SU-DHL-6 (cell line): Measurements from ENCODE around the gene WWP2.
"Not testable (repeated sequence)": the region's sequence is repeated elsewhere in the genome, so short reads cannot be mapped to it uniquely, and the experiment has no call there.

Source experiments
- H2AFZ ChIP-seq: fragments of 200-600 bp; sonication (generic); 2 replicates; pipeline ENCODE4 v1.6.1; 2014; ENCODE audit warnings: low read depth, mild to moderate bottlenecking, moderate library complexity, mixed read lengths, antibody characterized with exemption, low read length; ENCODE audit not compliant: severe bottlenecking
- H3F3A ChIP-seq: fragments of 200-600 bp; shearing (Covaris generic); 2 replicates; pipeline ENCODE4 v1.6.0; 2016; ENCODE audit warnings: antibody characterized with exemption, mild to moderate bottlenecking; ENCODE audit not compliant: insufficient read depth
- H3K27ac ChIP-seq: fragments of 200-600 bp; sonication (generic); 2 replicates; pipeline ENCODE4 v1.5.1; 2016; ENCODE audit warnings: low read depth, mild to moderate bottlenecking, low read length, moderate library complexity, mixed read lengths
- H3K27me3 ChIP-seq: fragments of 200-600 bp; sonication (generic), shearing (Covaris generic); 2 replicates; pipeline ENCODE4 v1.6.0; 2014; ENCODE audit warnings: mild to moderate bottlenecking, low read length
- H3K36me3 ChIP-seq: fragments of 200-600 bp; sonication (generic); 2 replicates; pipeline ENCODE4 v1.6.1; 2014; ENCODE audit warnings: mild to moderate bottlenecking, low read length, mixed read lengths
- H3K4me2 ChIP-seq: fragments of 300-600, 200-600 bp; shearing (Covaris generic), sonication (generic); 2 replicates; pipeline ENCODE4 v1.6.0; 2014; ENCODE audit warnings: low read length, low read depth, mild to moderate bottlenecking; ENCODE audit not compliant: poor library complexity, severe bottlenecking
- H3K4me3 ChIP-seq: fragments of 200-600 bp; sonication (generic); 2 replicates; pipeline ENCODE4 v1.5.1; 2014; ENCODE audit warnings: antibody characterized with exemption, low read length, mild to moderate bottlenecking, mixed read lengths; ENCODE audit not compliant: insufficient read depth, poor library complexity, severe bottlenecking
- H3K79me2 ChIP-seq: fragments of 200-600 bp; sonication (generic); 2 replicates; pipeline ENCODE4 v1.6.1; 2014; ENCODE audit warnings: mild to moderate bottlenecking, low read length, moderate library complexity; ENCODE audit not compliant: insufficient read depth
- H3K9ac ChIP-seq: fragments of 200-600 bp; sonication (generic); 2 replicates; pipeline ENCODE4 v1.7.0; 2014; ENCODE audit warnings: mild to moderate bottlenecking, low read length
- H3K9me2 ChIP-seq: fragments of 200-600 bp; sonication (generic); replicated peaks from 2 replicates; pipeline ENCODE4 v1.6.1; 2014; ENCODE audit warnings: low read length; ENCODE audit not compliant: insufficient read depth
- H3K9me3 ChIP-seq: fragments of 200-600 bp; sonication (generic); 2 replicates; pipeline ENCODE4 v1.6.1; 2014; ENCODE audit warnings: low read length, mixed read lengths; ENCODE audit not compliant: insufficient read depth
- H4K20me1 ChIP-seq: fragments of 200-600 bp; sonication (generic); 2 replicates; pipeline ENCODE4 v1.6.1; 2014; ENCODE audit warnings: low read depth, mild to moderate bottlenecking, antibody characterized with exemption, low read length, moderate library complexity, mixed read lengths

The WWP2 gene

DNA sequence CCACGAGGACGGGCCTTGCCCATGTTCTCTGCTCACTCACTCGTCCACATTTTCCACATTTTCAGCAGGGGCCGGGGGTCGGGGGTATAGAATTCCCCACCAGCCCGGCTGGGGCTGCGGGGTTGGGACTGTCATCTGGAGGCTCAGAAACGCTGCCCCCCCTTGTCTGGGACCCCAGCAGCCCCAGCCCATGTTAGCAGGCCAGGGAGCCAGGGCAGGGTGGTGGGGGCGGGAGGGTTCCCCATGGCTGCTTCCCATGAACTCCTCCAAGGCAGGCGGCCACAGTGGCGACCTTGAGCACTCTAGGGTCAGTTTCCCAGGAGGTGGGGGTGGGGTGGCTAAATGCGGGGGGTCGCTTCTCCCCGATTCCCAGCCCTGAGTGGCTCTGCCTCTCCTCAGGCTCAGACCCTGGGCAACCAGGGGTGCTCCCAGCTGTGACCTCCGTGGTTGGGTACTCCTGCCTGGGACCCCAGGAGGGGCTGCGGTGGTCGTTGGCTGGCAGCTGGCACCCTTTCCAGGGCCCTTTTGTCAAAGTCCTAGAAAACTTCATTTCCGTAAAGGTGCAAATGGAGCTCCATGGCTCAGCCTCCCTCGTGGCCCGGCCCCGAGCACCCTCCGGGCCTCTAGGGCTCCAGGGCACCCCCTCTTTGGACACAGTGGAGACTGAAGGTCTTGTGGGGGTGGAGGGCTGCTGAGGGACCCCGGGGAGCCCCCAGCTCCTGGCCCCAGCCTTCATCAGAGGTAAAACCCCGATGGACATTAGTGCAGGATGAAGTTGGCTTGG is 190.6 kb downstream of the WWP2 start:
- H3K27me3 ChIP-seq, H3K79me2 ChIP-seq, H3K9me3 ChIP-seq, H3K4me2 ChIP-seq, H4K20me1 ChIP-seq, H3K9me2 ChIP-seq, H3K9ac ChIP-seq, H2AFZ ChIP-seq, H3K4me3 ChIP-seq, H3K36me3 ChIP-seq, H3K27ac ChIP-seq, H3F3A ChIP-seq: not testable (repeated sequence)

DNA sequence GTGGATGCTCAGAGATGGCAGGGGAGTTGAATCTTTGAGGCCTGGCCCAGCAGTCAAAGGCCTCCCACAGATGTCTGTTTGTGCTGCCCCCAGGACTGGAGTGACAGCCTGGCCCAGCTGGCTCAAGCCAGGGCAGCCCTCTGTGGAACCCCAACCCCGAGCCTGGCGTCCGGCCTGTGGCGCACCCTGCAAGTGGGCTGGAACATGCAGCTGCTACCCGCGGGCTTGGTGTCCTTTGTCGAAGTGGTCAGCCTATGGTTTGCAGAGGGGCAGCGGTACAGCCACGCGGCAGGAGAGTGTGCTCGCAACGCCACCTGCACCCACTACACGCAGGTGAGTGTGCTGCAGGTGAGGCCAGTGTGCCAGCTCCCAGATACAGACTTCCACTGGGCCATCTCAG is 192.1 kb downstream of the WWP2 start:
- H3F3A ChIP-seq, H3K27ac ChIP-seq, H3K4me2 ChIP-seq, H2AFZ ChIP-seq, H3K4me3 ChIP-seq, H3K9me3 ChIP-seq, H3K36me3 ChIP-seq, H4K20me1 ChIP-seq, H3K79me2 ChIP-seq, H3K9me2 ChIP-seq, H3K27me3 ChIP-seq, H3K9ac ChIP-seq: not testable (repeated sequence)

GRCh38 chr16:69963312-69963711 is 201.2 kb downstream of the WWP2 start:
- not testable (repeated sequence) for H3K9me3 ChIP-seq, H4K20me1 ChIP-seq, H3K36me3 ChIP-seq, H3K9me2 ChIP-seq, H3K27me3 ChIP-seq, H3K9ac ChIP-seq, H2AFZ ChIP-seq, H3F3A ChIP-seq, H3K27ac ChIP-seq, H3K4me3 ChIP-seq, H3K79me2 ChIP-seq, H3K4me2 ChIP-seq

DNA sequence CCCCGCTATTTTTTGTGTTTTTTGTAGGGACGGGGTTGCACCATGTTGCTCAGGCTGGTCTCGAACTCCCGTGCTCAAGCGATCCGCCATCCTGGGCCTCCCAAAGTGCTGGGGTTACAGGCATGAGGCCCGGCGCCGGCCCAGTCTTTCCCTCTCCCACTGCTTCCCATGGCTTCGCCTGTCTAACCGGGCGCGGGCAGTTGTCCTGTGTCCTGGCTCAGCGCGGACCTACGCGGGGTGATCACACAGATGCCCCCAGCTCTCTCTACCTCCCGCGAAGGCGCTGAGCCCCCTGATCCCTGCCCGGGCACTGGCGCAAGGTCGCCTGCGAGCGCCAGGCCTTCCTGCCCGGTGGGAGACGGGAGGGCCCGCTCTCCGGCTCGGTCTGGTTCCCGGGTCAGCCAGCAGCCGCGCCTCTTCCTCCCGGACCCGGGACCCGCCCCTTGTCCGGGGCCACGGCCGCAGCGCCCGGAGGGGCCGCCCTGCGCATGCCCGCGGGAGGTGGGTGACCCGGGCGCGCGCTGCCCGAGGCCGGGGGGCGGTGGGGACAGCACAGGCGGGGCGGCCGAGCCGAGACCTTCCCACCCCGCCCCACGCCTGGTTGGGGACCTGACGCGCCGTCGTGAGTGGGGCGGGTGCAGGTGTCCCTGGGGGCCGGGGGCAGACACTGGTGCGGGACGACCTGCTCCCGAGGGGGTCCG is 203.0 kb downstream of the WWP2 start:
- not testable (repeated sequence) for H3K27ac ChIP-seq, H3F3A ChIP-seq, H4K20me1 ChIP-seq, H3K36me3 ChIP-seq, H3K9ac ChIP-seq, H2AFZ ChIP-seq, H3K79me2 ChIP-seq, H3K4me3 ChIP-seq, H3K4me2 ChIP-seq, H3K9me2 ChIP-seq, H3K27me3 ChIP-seq, H3K9me3 ChIP-seq

DNA sequence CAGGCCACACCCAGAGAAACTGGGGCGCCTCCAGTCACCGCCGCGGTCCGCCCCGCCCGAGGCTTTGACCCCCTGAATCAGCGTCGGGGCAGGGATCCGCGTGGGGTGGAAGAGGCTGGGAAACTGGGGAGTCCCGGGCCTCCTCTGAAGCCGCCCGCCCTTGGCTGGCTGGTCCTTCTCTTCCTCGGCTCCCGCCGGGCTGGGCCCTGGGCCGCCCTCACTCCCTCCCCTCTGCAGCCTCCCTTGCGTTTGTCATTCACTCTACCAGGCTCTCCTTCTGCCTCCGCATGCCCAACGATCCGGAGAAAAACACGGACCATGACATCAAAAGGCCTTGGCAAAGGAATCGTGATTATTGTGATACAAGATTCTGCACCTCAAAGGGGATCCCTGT is 203.5 kb downstream of the WWP2 start:
- not testable (repeated sequence) for H3K4me2 ChIP-seq, H3F3A ChIP-seq, H3K36me3 ChIP-seq, H3K79me2 ChIP-seq, H3K4me3 ChIP-seq, H3K9me2 ChIP-seq, H3K9me3 ChIP-seq, H3K27ac ChIP-seq, H3K27me3 ChIP-seq, H3K9ac ChIP-seq, H2AFZ ChIP-seq, H4K20me1 ChIP-seq

GRCh38 chr16:69967688-69968087 is 205.6 kb downstream of the WWP2 start:
- H2AFZ ChIP-seq, H3K9ac ChIP-seq, H4K20me1 ChIP-seq, H3K9me2 ChIP-seq, H3K79me2 ChIP-seq, H3K36me3 ChIP-seq, H3K27ac ChIP-seq, H3K27me3 ChIP-seq, H3F3A ChIP-seq, H3K4me2 ChIP-seq, H3K4me3 ChIP-seq, H3K9me3 ChIP-seq: not testable (repeated sequence)

DNA sequence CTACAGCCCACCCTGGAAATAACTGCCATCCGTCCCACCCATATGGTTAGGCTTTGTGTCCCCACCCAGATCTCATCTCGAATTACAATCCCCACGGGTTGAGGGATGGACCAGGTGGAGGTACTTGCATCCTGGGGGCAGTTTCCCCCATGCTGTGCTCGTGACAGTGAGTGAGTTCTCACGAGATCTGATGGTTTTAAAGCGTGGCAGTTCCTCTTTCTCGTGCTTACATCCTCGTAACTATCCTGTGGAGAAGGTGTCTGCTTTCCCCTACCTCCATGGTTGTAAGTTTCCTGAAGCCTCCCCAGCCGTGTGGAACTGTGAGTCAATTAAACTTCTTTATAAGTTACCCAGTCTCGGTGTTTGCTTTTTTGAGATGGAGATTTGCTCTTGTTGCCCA is 206.0 kb downstream of the WWP2 start:
- H3F3A ChIP-seq, H3K79me2 ChIP-seq, H2AFZ ChIP-seq, H3K36me3 ChIP-seq, H3K27ac ChIP-seq, H3K4me3 ChIP-seq, H4K20me1 ChIP-seq, H3K4me2 ChIP-seq, H3K9me2 ChIP-seq, H3K9me3 ChIP-seq, H3K9ac ChIP-seq, H3K27me3 ChIP-seq: not testable (repeated sequence)

- not testable (repeated sequence) for H3K4me3 ChIP-seq, H4K20me1 ChIP-seq, H2AFZ ChIP-seq, H3K27me3 ChIP-seq, H3K79me2 ChIP-seq, H3K36me3 ChIP-seq, H3K9me3 ChIP-seq, H3F3A ChIP-seq, H3K9me2 ChIP-seq, H3K27ac ChIP-seq, H3K4me2 ChIP-seq, H3K9ac ChIP-seq
Measured at GRCh38 chr16:69969657-69970056, 207.5 kb downstream of the WWP2 start.
